SHP77 (cell line): ENCODE results near the gene EIF3I.

Experiments used
- DNase-seq, 2 experiments: peaks; one replicate each; lab custom pipeline; 2025; lab: John Stamatoyannopoulos, UW

Gene EIF3I

DNA sequence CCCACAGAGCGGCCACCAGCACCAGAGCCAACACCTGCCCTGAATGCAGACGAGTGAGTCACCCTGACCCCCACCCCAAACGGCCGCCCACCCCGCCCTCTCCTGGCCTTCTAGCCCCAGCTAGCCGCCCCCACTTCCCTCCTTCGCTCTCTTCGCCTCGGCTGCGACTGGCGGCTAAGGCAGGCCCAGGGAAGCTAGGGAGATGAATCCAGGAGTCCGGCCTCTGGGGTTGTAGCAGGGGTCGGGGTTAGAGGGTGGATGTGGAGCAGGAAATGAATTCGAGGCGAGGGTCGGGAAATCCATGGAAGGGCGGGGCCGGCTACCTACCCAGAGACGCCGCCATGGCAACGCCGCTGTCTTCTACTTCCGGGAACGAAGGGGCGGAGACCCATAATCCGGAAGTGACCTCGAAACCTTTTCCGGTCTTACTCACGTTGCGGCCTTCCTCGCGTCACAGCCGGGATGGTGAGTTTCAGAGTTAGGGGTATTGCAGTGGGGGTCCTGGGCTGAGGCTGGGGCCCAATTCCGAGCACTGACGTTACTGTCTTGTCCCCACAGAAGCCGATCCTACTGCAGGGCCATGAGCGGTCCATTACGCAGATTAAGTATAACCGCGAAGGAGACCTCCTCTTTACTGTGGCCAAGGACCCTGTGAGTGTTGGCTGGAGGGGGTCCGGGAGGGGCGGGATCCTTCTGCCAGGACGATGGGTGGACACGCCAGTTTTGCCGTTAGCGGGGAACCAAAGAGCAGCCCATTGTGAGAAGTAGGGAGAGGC lies at the start of gene EIF3I, which contains the start of gene TMEM234:
EIF3I (plus strand) TSS at position 428 of the 776 bp plus-strand sequence; CDS start at position 463, 35 bp downstream.
TMEM234 (minus strand) TSS at position 374 of the 776 bp plus-strand sequence; CDS start at position 343, 31 bp downstream.
- peak; percentile 95 to 96 for DNase-seq

DNA sequence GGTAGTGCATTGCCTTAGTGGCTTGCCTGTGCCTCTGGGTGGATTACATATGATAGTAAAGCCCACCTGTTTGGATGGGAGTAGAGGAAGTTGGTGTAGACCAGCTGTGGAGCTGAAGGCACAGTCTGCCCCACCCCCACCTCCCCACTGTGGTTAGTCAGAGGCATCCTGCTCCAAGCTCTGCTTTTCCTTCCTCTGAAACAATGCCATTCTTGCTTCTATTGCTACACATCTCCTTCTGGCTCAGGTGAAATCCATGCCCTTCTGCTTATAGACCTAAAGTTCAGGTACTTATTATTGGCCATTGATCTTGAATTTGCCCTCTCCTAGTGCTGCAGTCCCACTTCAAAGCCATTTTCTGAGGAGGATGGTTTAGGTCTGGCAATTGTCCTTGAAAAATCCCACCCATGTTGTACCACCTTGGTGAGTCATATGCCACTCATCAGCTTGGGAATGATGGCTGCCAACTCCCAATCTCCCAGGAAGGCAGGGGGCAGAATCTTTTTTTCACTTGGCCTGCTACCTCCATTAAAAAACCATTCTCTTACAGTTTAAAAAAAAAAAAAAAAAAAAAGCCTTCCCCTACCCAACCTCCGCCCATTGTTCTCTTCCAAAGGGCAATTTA lies 49.5 kb upstream of the EIF3I start:
- DNase-seq: no peak

DNA sequence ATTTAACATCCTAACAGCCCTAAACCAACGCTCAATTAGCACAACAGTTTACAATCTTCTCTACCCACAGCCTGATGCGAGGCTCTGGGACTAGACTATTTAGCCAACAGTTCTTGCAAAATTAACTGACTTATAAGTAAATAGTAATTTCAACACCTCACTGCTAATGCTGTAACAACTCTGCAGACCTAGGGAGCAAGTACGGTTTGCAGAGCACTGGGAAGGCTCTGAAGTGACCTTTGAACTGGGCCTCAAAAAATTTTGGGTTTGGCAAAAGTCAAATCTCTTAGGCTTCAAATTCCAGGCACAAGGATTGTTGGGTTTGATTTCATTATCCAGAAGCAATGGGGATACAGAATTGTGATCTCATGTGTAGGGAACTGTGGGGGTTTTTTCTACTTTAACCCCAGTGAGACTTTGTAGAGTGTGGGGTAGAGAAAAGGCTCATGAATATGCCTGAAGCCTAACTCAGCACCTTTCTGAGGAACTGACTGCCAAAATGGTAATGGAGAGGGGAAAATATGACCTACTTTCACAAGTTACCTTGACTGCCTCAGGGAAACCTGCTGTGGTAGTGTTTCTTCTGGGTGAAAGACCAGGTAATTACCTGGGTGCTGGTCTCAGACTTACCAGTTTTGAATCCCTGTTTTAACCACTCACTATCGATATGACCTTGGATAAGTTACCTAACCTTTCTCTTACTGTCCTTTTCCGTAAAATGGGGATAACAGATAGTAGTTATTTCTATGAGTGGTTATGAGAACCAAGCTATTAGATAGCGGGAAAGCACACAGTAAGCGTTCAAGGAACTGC lies 43.6 kb upstream of the EIF3I start:
- DNase-seq: no peak

DNA sequence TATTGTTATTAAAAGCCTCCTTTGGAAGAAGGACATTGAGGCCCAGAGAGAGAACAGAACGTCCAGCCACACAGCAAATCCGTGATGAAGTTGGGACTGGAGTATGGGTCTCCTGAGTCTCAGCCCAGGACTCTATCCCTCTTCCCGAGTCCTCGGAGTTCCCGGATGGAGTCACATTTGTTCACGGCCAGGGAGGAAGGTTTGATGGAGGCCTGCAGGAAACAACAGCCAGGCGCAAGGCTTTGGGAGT lies 43.1 kb upstream of the EIF3I start:
- DNase-seq: peak; percentile 86 to 88

DNA sequence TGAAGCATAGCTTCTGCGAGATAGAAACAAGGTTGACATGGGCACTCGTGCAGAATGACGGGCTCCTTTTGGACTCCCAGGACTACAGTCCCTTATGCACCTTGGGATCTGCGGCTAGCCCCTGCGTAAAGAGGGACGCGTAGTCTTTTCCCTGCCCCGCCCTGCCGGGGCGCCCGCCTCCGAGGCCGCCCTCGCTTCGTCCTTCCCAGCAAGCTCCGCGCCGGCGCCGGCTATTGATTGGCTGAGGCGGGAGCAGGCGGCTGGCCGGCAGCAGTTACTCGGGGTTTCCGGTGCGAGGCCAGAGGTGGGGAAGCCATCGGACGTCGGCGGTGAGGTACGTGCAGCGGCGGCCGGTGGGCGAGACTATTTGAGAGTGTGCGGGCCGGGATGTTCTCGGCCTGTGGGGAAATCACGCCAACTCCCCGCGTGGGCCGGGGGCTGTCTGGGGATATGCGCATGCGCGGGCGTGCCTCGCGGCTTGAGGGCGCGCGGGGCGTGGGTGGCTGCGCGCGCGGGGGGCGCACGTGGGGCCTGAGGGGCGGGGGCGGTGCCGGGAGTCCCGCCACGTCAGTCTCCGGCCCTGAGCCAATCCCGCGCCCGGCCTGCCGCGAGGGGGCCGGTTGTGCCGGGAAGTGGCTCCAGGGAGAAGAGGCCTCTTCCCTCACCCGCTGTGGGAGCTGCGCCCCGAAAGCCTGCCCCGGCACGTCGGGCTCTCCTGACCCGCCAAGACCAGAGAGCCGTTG lies 42.6 kb upstream of the EIF3I start, which contains the start of gene TXLNA:
TXLNA (plus strand) TSS at position 233 of the 743 bp plus-strand sequence. CDS start 671 bp downstream, outside the sequence.
- peak; percentile 94 to 97 for DNase-seq

DNA sequence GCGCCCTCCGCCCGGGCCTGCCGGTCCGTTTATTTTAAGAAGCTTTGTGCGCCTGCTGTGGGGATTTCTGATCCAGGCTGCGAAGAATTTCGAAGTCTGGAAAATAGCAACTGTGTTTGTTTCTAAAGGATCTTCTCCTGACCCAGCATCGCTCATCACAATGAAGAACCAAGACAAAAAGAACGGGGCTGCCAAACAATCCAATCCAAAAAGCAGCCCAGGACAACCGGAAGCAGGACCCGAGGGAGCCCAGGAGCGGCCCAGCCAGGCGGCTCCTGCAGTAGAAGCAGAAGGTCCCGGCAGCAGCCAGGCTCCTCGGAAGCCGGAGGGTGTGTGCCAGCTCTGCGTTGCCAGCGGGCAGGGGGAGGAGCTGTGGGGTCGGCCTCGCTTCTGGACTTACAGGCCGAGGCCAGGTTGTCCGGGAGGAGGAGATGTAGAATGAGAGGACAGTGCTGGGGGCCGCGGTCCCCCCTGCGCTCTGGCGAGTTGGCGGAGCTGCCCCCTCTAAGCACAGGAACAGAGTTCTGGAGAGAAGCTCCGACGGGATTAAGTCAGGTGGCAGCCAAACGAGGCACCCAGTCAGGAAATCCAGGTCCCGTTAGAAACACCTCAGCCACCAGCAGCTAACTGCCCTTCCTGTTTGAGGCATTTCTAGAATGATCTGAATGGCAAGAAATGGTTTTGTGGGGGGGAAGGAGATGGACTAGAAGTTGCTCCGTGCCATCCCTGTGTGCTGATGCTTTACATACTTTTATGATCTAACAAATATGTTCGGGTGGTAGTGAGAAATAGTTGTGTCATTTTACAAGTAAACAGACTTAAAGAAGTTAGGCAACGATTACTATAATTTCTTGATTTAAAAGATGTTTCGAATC lies 41.8 kb upstream of the EIF3I start:
- peak in 1 of 2 experiments; percentile 40 for DNase-seq

DNA sequence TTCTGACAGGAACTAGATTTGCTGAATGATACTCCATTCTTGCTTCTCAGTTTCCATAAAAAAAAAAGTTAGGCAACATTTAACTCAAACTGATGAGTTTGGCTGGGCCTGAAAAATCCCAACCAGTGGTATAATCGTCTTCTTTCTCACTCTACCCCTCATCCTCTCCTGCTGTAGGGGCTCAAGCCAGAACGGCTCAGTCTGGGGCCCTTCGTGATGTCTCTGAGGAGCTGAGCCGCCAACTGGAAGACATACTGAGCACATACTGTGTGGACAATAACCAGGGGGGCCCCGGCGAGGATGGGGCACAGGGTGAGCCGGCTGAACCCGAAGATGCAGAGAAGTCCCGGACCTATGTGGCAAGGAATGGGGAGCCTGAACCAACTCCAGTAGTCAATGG lies 41.1 kb upstream of the EIF3I start:
- no peak for DNase-seq

DNA sequence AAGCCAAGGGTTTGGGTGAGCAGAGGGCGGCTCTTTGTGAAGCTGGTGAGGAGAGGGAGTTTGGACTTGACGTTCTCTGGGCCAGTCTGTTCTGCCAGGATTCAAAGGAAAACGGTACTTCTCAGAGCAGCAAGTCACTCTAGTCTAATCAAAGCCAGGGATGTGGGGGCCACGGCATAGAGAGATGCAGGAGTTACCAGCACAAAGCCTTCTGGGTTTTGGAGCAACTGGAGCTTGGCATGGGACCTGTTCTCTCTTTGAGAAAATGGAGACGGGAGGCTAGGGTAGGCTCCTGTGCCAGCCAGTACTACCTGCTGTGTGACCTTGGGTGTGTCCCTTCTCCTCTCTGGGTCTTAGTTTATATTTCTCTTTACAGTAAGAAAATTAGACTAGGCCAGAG lies 40.6 kb upstream of the EIF3I start:
- no peak for DNase-seq

DNA sequence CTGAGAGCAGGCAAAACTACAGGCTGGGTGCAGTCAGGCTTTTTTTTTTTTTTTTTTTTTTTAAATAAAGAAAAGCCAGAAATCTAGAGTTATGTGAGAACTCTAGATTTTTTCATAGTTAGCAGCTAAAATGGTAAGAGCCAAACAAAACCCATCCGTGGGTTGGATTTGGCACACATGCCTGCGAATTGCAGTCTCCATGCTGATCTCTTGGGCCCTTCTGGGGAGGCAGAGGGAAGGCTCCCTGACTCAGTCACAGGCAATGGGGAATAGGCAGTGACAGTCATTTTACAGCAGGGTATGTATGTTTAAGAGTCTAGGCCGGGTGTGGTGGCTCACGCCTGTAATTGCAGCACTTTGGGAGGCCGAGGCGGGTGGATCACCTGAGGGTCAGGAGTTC lies 40.1 kb upstream of the EIF3I start:
- no peak for DNase-seq

DNA sequence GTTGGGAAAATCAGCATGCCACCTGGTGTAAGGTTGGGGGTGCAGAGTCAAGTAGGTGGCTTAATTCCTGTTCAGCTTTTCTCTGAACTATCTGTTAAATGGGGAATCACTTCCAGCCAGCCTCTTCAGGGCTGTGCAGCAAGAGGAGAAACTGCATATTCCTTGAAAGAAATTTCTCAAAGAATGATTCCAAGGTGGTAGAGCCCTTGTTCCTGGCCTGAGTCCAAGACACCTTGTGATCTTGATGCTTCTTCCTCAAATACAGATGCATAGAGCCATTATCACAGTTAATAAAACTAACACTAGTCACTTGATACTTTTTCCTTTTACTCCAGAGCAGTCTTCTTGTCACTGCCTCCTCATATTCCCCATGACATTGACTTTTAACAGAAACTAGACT lies 37.6 kb upstream of the EIF3I start:
- DNase-seq: no peak

DNA sequence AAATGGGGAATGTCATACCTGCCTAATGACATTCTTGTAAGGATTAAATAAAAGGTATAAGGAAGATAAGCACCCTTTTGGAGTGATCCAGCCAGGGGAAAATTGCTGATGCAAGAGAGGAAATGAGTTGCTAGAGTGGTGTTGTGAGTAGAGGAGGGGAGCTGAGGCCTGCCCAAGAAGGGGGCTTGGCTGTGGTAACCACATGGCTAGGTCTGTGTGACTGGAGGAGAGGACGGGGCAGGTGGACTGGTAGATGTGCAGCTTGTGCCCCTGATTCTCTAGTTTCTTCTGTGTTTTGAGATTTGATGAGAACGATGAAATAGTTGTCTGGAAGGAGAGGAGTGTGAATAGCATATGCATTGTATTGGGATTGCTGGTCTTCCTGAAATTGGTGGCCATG lies 36.1 kb upstream of the EIF3I start:
- no peak for DNase-seq

DNA sequence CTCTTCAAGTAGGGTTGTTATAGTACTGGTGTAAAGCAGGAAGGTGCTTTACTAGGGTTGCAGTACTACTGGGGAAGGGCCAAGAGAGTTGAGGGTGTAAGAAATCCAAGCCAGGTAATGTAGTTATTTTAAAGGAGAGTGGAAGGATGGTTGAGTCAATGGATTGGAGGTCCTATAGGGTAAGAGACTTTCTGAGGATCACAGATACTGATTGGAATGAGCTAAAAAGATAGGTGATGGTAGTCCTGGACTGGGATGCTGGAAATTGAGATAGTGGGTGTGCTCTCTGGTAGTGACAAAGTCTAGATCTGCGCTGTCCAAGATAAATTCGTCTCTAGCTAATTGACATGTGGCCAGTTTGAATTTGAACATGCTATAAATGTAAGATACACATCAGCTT lies 35.7 kb upstream of the EIF3I start:
- no peak for DNase-seq

DNA sequence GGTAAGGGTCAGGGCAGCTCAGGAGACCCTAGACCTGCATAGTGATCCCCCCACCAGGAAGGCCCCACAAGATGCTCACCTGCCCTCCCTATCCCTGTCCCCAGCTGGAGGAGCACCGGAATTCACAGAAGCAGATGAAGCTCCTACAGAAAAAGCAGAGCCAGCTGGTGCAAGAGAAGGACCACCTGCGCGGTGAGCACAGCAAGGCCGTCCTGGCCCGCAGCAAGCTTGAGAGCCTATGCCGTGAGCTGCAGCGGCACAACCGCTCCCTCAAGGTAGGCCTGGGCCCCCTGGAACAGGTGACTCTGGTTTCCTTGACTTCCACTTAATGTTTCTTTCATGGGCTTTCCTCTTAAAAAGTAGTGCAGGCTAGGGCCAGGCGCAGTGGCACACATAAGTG lies 34.4 kb upstream of the EIF3I start:
- DNase-seq: no peak

DNA sequence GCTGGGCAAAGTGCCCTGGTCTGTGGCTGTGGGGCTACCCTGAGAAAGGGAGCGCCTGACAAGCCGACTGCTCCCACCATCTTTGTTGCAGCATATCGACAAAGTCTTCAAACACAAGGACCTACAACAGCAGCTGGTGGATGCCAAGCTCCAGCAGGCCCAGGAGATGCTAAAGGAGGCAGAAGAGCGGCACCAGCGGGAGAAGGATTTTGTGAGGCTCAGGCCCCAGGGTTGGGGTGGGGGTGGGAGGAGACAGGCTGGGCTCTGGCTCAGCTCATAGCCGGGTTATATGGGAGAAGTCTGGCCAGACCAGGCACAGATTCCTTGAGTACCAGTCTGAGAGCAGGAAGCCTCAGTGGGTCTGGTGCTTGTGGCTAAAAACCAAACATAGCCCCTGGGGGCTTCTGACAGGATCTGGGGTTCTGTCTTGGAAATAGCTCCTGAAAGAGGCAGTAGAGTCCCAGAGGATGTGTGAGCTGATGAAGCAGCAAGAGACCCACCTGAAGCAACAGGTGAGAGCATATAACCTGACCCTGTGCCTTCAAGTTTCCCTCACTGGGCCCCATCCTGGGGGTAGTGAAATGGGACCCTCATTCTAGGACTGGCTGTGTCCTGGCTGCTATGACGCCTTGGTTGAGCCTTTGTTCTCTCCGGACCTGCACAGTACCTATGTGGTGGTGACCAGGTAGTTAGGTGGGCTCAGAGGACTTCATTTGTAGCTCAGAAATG lies 29.8 kb upstream of the EIF3I start:
- DNase-seq: no peak

DNA sequence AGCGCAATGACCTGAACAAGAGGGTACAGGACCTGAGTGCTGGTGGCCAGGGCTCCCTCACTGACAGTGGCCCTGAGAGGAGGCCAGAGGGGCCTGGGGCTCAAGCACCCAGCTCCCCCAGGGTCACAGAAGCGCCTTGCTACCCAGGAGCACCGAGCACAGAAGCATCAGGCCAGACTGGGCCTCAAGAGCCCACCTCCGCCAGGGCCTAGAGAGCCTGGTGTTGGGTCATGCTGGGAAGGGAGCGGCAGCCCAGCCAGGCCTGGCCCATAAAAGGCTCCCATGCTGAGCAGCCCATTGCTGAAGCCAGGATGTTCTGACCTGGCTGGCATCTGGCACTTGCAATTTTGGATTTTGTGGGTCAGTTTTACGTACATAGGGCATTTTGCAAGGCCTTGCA lies 27.2 kb upstream of the EIF3I start:
- no peak for DNase-seq

DNA sequence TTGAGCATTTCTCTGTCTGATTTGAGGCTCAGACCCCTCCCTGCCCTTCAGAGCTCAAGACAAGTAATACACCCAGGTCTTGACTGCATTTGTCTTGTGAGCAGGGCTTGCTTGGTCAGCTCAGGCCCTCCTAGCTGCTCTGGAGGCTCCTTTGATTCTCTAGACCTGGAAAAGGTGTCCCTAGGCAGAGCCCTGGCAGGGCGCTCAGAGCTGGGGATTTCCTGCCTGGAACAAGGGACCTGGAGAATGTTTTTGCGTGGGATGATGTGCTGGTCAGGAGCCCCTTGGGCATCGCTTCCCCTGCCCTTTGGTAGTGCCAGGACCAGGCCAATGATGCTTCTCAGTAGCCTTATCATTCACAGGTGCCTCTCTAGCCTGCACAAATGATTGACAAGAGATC lies 26.7 kb upstream of the EIF3I start:
- no peak for DNase-seq

DNA sequence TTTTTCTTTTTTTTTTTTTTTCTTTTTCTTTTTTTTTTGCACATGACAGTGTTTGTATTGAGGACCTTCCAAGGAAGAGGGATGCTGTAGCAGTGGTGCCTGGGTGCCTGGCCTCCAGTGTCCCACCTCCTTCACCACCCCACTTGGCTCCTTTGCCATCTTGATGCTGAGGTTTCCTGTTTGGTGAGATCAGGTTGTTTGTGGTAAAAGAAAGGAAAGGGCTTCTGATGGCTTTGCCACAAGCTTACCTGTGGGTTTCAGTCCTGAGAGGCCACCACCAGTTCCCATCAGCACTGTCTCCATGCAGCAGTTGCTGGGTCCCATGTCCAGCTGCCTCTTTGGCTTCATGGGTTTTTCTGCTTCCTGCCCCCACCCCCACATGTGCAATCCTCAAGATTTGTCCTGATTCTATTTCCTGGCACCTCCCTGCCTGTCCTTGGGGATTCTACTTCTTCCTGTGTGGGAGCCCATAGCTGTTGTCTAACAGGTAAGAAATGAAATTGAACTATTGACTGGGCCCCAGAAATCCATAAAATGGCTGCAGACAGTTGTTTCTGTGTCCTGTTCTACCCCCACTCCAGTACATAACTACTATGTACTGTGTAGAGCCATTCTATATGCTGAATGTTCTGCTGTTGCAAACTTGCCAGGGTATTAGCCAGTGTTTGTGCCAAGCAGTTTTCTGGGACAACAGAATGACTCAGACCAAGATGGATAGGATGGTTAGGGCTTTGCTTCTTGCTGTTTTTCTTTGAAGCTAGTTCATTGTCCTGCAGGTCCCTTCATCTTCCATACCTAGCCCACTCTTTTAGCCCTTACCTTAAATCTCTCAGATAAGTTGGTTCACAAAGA lies 26.0 kb upstream of the EIF3I start:
- DNase-seq: no peak

DNA sequence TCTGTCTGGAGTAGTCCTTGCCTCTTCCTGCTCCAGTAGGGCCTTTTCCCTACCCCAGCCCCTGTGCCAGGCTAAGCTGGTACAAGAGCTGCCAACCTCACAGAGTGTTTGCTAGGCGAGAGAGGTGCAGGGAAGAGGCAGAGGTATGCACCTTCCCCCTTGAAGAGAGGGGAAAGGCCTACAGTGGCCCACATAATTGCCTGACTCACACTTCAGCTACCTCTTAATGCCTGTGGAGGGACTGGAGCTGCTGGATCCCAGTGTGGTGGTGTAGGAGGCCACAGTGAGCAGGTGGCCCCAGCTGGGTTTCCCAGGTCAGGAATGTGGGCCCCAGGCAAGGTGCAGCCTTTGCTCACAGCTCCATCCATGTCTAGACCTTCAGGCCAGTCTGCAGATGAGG lies 25.1 kb upstream of the EIF3I start:
- no peak for DNase-seq

DNA sequence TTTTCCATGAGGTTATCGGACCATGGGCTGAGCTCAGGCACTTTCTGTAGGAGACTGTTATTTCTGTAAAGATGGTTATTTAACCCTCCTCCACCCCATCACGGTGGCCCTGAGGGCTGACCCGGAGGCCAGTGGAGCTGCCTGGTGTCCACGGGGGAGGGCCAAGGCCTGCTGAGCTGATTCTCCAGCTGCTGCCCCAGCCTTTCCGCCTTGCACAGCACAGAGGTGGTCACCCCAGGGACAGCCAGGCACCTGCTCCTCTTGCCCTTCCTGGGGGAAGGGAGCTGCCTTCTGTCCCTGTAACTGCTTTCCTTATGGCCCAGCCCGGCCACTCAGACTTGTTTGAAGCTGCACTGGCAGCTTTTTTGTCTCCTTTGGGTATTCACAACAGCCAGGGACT lies 24.4 kb upstream of the EIF3I start:
- peak; percentile 13 to 40 for DNase-seq
